ENCODE measurements around the gene PRKCB.

DNA sequence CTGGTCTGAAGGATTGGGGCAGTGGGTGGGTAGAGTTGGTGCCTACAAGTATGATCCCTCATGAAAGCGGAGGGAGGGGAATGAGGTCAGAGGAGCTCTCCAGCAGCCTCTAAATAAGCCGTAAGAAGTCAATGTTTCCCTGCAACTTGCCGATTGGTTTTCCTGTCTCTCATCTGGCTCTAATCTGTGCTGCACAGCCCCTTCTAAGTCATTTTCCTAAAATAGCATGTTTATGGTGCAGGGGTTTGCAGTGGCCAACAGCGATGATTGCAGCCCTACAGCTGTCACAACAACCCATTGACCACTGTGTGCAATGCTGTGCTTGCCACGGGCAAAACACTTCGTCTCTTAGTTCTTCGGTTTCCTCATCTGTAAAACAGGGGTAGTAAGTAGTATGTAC lies 189.2 kb downstream of the PRKCB start:
- TF ChIP-seq, protein P1, sequence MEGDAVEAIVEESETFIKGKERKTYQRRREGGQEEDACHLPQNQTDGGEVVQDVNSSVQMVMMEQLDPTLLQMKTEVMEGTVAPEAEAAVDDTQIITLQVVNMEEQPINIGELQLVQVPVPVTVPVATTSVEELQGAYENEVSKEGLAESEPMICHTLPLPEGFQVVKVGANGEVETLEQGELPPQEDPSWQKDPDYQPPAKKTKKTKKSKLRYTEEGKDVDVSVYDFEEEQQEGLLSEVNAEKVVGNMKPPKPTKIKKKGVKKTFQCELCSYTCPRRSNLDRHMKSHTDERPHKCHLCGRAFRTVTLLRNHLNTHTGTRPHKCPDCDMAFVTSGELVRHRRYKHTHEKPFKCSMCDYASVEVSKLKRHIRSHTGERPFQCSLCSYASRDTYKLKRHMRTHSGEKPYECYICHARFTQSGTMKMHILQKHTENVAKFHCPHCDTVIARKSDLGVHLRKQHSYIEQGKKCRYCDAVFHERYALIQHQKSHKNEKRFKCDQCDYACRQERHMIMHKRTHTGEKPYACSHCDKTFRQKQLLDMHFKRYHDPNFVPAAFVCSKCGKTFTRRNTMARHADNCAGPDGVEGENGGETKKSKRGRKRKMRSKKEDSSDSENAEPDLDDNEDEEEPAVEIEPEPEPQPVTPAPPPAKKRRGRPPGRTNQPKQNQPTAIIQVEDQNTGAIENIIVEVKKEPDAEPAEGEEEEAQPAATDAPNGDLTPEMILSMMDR (IDR thresholded peaks at IDR 0.05; ENCODE audit: low read depth, low read length, poor library complexity, severe bottlenecking) = no peak
- TF ChIP-seq EZH2phosphoT487 (IDR thresholded peaks at IDR 0.05; ENCODE audit: borderline replicate concordance, low read length) = no peak
